HL-60 (cell line): ENCODE data around the gene PRSS35.

ENCODE experiments used
- DNase-seq, 2 experiments: peaks; one replicate each; pipeline ENCODE4 v3.0.0-alpha.2; 2010 to 2020; ENCODE audit warnings: low read depth in 1 of 2, low spot score in 1 of 2
- H3K27ac ChIP-seq: fragments of 250-450 bp; sonication (Bioruptor Pico); replicated peaks from 2 replicates; pipeline ENCODE4 v1.5.1; 2020; ENCODE audit warnings: mild to moderate bottlenecking, moderate library complexity
- H3K27me3 ChIP-seq: fragments of 250-450 bp; sonication (Bioruptor Pico); 2 replicates; pipeline ENCODE4 v1.5.1; 2021; ENCODE audit warnings: mild to moderate bottlenecking, moderate library complexity; ENCODE audit not compliant: insufficient read depth, poor library complexity, severe bottlenecking
- H3K4me3 ChIP-seq: replicated peaks from 2 replicates; pipeline ENCODE4 v1.5.1; 2011; ENCODE audit warnings: mild to moderate bottlenecking, control low read depth, low read length; ENCODE audit not compliant: insufficient read depth
- CTCF ChIP-seq: IDR thresholded peaks from one replicate; pipeline ENCODE4 v1.5.1; 2011; ENCODE audit warnings: low read length, control low read depth, inconsistent platforms; ENCODE audit not compliant: insufficient read depth
- GABPA ChIP-seq: IDR thresholded peaks from 2 replicates; pipeline ENCODE4 v1.6.1; 2012; ENCODE audit warnings: low read depth
- POLR2AphosphoS5 ChIP-seq: IDR thresholded peaks from 2 replicates; pipeline ENCODE4 v1.6.1; 2012; ENCODE audit warnings: low read depth
- REST ChIP-seq: IDR thresholded peaks from 2 replicates; pipeline ENCODE4 v1.6.1; 2012; ENCODE audit warnings: low read depth; ENCODE audit not compliant: insufficient replicate concordance
- SPI1 ChIP-seq: IDR thresholded peaks from 2 replicates; pipeline ENCODE4 v1.6.1; 2012; ENCODE audit warnings: low read depth, mild to moderate bottlenecking, borderline replicate concordance

The PRSS35 gene

GRCh38 chr6:83505356-83505755 lies 7.0 kb upstream of the PRSS35 start:
- no peaks in the 10 kb centered on the region for H3K27me3 ChIP-seq
- no peak for TF ChIP-seq REST
- no peak for TF ChIP-seq CTCF
- no peak for TF ChIP-seq SPI1
- no peak for TF ChIP-seq POLR2AphosphoS5
- TF ChIP-seq GABPA, result no peak

GRCh38 chr6:83509441-83509840 lies 2.9 kb upstream of the PRSS35 start:
- Histone ChIP-seq H3K27ac (no peak overlapping the region), H3K27me3 (peaks cover 10% of the 10 kb centered on the region), H3K4me3 (no peak overlapping the region)
- DNase-seq, result no peak
- no peak for TF ChIP-seq GABPA
- no peak for TF ChIP-seq REST
- no peak for TF ChIP-seq SPI1
- no peak for TF ChIP-seq CTCF
- no peak for TF ChIP-seq POLR2AphosphoS5

More at GRCh38 chr6:83505356-83505755, 7.0 kb upstream of the PRSS35 start:
- no peak for DNase-seq
- Histone ChIP-seq H3K27ac (no peak overlapping the region), H3K4me3 (no peak overlapping the region)

GRCh38 chr6:83510791-83511190 lies 1.5 kb upstream of the PRSS35 start:
- peaks cover 10% of the 10 kb centered on the region for H3K27me3 ChIP-seq
- H3K4me3 ChIP-seq, result no peak overlapping the region
- no peak overlapping the region for H3K27ac ChIP-seq
- no peak for TF ChIP-seq REST
- no peak for TF ChIP-seq SPI1
- TF ChIP-seq CTCF, result no peak
- no peak for TF ChIP-seq GABPA
- no peak for TF ChIP-seq POLR2AphosphoS5
- DNase-seq, result no peak
